Cerebellar nuclear complex (tissue), 1 donor: ENCODE measurements around the gene TPT1.

Experiments
- DNase-seq, 2 experiments: peaks; one replicate each; lab custom pipeline; 2025; lab: John Stamatoyannopoulos, UW

The TPT1 gene

DNA sequence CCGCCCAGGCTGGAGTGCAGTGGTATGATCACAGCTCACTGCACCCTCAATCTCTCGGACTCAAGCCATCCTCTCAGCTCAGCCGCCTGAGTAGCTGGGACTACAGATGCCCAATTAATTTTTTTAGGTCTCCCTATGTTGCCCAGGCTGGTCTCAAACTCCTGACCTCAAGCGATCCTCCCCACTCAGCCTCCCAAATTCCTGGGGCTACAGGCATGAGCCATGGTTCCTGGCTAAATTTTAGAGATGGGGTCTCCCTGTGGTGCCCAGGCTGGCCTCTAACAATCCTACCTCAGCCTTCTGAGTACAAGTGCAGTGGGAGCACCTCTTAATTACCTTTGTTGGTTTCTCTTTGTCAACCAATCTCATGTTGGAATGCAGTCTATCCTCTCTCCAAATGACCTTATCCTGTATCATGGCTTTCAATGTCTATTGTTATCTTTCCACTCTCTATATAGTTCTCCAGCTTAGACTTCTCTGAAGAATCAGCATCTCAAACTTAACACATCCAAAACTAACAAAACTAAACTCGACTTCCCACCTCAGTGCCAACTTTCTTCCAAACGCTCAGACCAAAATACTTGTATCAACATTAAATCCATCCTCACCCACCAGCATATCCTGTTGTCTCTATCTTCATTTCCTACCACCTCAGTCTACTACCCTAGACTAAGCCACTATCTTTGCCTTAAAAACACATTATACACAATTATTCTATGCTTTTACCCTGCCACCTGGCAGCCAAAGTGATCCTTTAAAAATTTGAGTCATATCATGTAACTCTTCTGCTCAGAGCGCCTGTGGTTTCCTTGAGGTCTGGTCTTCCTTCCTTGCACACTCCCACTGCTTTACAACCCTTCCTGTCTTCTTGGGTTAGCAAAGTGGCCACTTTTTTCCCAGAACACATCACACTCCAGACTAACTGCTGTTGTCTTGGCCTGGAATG lies 6.7 kb downstream of the TPT1 start:
- no peak for DNase-seq

DNA sequence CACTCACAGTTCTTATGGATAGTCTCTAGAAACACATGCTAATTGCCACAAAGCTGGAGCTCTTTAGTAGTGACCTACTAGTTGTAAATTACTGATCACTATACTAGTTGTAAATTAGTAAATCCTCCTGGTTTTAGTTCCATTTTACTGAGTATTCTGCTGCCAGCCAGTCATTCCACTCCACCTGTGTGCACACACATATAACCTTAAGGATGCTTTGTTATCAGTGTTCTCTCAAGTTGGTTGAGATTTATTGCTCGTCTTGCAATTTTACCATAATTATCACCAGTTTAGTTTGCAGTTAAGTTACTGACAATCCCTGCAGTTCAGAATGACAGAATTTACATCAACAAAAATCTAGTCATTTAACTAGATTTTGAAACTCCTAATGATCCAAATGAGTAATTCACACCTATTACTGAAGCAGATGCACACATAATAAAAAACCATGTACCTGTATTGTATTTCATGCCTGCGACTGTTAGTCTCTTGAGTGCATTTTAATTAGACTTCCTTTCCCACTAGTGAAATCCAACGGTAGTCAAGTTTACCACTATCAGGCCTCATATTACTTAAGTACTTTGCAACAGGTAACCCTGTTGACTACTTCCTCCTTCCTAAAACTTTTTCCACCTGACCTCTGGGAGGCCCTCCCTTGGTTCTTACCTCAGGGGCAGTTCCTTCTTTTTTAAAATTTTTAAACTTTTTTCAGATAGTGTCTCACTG lies 7.6 kb downstream of the TPT1 start:
- no peak for DNase-seq

DNA sequence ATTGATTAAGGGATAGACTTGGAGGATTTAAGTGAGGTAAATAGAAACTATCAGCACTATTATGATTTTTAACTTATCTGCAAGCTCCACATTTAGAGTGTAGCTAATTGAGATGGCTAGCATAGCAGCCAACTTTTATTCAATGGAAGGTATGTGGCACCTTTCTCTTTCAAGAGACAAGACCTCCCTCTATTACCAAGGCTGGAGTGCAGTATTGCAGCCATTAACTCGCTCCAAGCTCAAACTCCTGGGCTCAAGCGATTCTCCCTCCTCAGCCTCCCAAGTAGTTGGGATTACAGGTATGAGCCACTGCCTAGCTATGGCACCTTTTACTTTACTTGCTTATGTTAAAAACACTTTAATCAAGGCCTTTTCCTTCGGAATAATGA lies 8.2 kb downstream of the TPT1 start:
- DNase-seq: no peak

DNA sequence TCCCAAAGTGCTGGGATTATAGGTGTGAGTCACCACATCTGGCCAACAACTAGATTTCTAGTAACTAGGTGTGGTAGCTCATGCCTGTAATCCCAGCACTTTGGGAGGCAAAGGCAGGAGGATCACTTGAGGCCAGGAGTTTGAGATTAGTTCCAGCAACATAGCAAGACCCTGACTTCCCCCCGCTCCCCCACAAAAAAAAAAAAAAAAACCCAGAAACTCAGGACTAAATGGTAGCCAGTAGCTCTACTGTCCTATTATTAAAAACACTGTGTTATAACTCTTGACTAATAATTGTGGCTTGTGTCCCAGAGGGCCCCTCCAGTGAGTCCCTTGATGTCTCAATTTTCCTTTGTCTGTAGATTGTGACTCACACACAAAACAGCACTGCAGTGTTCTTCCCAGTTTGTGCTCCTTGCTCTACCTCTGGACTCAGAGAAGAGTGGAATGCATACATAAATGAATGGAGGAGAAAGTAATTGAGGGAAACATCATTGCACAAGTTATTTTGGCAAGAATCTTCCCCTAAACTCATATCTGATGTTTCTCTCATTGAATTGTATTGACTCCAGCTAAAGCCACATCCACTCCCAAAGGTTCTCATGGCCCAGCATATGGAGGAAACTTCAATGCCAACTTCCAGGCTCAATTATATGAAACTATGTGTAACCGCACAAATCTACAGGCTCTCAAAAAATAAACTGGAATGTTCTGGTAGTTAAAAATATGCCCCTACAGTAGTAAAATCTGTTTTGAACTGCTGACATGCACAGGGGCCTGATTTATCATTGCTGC lies 8.8 kb downstream of the TPT1 start:
- no peak for DNase-seq

DNA sequence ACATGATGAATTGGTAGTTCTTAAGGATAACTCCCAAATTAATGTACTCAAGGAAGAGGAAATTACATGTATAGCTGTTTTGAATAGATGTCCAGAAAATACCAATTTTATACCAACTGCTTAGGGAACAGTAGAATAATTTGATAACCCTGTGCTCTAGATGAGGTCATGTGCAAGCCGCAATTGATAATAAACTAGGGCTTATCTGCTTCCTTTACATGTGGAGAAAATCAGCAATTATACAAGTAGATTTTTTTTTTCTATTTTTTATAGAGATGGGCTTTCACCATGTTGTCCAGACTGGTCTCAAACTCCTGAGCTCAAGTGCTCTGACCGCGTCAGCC lies 9.3 kb downstream of the TPT1 start:
- no peak for DNase-seq

GRCh38 chr13:45331123-45331619 lies 9.8 kb downstream of the TPT1 start:
- DNase-seq: no peak

GRCh38 chr13:45328661-45329111 lies 12.3 kb downstream of the TPT1 start:
- no peak for DNase-seq

GRCh38 chr13:45327253-45327955 lies 13.6 kb downstream of the TPT1 start:
- no peak for DNase-seq

- no peak for DNase-seq
Observed at GRCh38 chr13:45325806-45326205, 15.2 kb downstream of the TPT1 start.

- DNase-seq: no peak
Observed at GRCh38 chr13:45320876-45321629, 19.9 kb downstream of the TPT1 start.

GRCh38 chr13:45316996-45317395 lies 24.0 kb downstream of the TPT1 start:
- no peak for DNase-seq

DNA sequence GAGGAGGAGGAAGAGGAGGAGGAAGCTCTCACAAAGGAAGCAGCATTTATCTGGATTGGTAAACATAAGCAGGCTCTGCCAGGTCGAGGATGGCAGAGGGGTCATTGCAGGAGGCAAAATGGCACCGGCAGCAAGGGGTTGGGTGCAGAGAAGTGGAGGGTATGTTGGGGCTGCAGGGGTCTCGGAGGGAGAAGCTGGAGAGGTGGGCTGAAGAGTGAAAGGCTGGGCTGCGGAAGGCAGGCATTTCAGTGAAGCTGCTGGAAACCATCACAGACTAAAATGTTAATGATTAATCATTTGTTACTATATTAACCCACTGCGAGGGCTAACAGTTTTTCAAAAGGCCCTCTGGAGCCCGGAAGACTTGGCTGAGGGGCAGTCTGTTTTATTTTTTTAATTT lies 24.6 kb downstream of the TPT1 start:
- DNase-seq: no peak

DNA sequence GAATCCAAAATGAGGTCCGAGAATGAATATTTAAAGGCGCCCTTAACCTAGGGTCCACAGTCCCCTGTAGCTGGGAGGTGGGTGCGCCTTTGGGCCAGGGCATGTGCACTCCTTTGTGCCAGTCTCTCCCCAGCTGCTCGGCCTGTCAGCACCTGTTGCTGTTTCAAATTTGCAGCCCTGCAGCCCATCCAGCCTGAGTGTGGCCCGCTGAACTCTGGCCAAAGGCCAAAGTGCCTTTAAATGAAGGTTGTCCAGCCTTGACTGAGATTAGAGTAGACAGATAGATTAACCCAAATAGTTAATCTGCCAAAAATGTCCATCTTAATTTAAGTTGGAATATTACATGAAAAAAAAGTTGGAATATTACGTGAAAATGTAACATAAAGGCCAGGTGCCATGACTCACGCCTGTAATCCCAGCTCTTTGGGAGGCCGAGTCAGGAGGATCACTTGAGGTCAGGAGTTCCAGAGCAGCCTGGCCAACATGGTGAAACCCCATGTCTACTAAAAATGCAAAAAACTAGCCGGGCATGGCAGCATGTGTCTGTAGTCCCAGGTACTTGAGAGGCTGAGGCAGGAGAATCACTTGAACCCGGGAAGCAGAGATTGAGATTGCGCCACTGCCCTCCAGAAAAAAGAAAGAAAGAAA lies 25.3 kb downstream of the TPT1 start:
- DNase-seq: no peak

GRCh38 chr13:45314822-45315221 lies 26.2 kb downstream of the TPT1 start:
- DNase-seq: no peak

- DNase-seq: no peak
Observed at GRCh38 chr13:45310341-45311131, 30.4 kb downstream of the TPT1 start.

GRCh38 chr13:45306966-45307365 lies 34.0 kb downstream of the TPT1 start:
- DNase-seq: no peak

GRCh38 chr13:45305079-45305478 lies 35.9 kb downstream of the TPT1 start:
- DNase-seq: no peak

- DNase-seq: no peak
Observed at GRCh38 chr13:45303866-45304265, 37.1 kb downstream of the TPT1 start.

DNA sequence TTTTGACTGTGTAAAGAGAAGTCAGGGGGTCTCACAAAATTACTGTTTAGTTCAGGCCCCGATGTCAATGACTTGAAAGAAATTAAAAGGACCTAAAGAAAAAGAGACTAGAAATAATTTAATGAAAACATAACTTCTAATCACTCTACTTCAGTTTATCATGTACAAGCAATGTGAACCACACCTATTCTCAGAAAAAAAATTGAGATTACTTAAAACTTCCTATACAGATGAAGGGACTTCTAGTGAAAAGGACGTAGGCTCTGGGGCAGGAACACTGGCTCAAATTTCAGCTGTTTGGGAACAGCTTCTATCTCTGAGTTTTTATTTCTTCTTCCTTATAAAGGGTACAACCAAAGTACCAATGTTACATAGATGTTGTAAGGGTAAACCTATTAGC lies 38.0 kb downstream of the TPT1 start:
- DNase-seq: no peak

DNA sequence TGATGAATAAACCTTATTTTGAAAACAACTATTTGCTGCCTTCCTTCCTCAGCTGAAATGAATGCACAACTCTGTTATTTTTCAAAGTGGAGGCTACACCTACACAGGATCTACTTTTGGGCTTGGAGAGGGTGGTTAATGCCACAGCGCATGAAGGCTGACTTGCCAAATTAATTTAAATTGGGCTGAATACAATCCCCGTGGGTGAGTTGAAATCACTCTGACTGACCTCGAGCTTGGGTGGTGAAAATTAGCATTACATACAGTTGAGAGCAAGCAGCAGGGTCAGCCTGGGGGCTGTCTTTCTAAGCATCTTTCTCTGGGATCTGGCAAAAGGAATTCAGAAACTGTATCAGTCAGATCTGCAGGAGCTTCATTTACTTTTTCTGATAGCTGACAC lies 38.5 kb downstream of the TPT1 start:
- no peak for DNase-seq
